Astrocyte of the spinal cord (primary cell): ENCODE measurements around the gene HIVEP1.

ENCODE experiments used
- DNase-seq: peaks from one replicate; pipeline ENCODE4 v3.0.0; 2011; ENCODE audit warnings: low read depth, low spot score
- H3K4me3 ChIP-seq: 2 replicates; pipeline ENCODE4 v1.5.1; 2011; ENCODE audit warnings: low read depth, mild to moderate bottlenecking, low read length, moderate library complexity
- in situ Hi-C: cut with HindIII; loops from 2 replicates; pipeline ENCODE4 v1.10.0; 2017; ENCODE audit warnings: low sequenced_read_pairs
- TF ChIP-seq, protein P1 (sequence below): IDR thresholded peaks from 2 replicates; pipeline ENCODE4 v1.5.1; 2012; ENCODE audit warnings: low read depth, mild to moderate bottlenecking, low read length, inconsistent platforms

The HIVEP1 gene

DNA sequence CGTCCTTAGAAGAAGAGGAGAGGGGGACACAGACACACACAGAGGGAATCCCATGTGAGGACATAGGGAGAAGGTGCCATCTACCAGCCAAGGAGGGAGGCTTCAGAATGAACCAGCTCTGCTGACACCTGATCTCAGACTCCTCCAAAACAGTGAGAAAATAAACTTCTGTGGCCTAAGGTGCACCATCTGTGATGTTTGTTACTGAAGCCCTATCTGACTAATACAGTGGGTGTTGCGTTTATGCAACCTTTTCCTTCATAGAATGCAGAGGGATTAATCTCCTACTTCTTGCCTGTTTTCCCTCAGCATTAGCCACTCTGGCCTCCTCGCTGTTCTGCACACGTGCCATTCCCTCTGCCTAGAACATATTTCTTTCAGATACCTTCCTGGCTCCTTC, 196.6 kb downstream of the HIVEP1 start:
- in situ Hi-C loops: no loop called here
- no peak for DNase-seq
- TF ChIP-seq, protein P1, sequence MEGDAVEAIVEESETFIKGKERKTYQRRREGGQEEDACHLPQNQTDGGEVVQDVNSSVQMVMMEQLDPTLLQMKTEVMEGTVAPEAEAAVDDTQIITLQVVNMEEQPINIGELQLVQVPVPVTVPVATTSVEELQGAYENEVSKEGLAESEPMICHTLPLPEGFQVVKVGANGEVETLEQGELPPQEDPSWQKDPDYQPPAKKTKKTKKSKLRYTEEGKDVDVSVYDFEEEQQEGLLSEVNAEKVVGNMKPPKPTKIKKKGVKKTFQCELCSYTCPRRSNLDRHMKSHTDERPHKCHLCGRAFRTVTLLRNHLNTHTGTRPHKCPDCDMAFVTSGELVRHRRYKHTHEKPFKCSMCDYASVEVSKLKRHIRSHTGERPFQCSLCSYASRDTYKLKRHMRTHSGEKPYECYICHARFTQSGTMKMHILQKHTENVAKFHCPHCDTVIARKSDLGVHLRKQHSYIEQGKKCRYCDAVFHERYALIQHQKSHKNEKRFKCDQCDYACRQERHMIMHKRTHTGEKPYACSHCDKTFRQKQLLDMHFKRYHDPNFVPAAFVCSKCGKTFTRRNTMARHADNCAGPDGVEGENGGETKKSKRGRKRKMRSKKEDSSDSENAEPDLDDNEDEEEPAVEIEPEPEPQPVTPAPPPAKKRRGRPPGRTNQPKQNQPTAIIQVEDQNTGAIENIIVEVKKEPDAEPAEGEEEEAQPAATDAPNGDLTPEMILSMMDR: no peak
- H3K4me3 ChIP-seq: no peak overlapping the region
